Esophagus muscularis mucosa (tissue), 4 donors: Measurements from ENCODE around the gene MYH3. TPM values are rescaled to one million over a fixed set of nuclear protein-coding genes. Genes with fewer than 3 reads are reported as not detected.

Experiments used
- DNase-seq: peaks from one replicate; pipeline ENCODE4 v3.0.0-alpha.2; 2017; ENCODE audit errors: extremely low spot score
- H3K27ac ChIP-seq, 4 donors: fragments of 200-600 bp; sonication (generic); replicated peaks in 1 of 4; 1 replicate in 3 of 4; 2 replicates in 1 of 4; pipeline ENCODE4 v1.5.1; 2016 to 2019; ENCODE audit warnings: mild to moderate bottlenecking in 1 of 4
- H3K27me3 ChIP-seq, 4 donors: fragments of 200-600 bp; sonication (generic); one replicate each; pipeline versions ENCODE4 v1.5.1 to v1.6.0; 2016 to 2019
- H3K36me3 ChIP-seq, 4 donors: fragments of 200-600 bp; sonication (generic); one replicate each; pipeline ENCODE4 v1.5.1; 2016 to 2019
- H3K4me1 ChIP-seq, 4 donors: fragments of 200-600 bp; sonication (generic); one replicate each; pipeline ENCODE4 v1.5.1; 2016 to 2019
- H3K4me3 ChIP-seq, 4 donors: fragments of 200-600 bp; sonication (generic); 1 replicate in 2 of 4; 2 replicates in 2 of 4; pipeline ENCODE4 v1.5.1; 2016 to 2019; ENCODE audit warnings: mild to moderate bottlenecking in 4 of 4, moderate library complexity in 1 of 4
- H3K9me3 ChIP-seq, 4 donors: fragments of 200-600 bp; sonication (generic); 1 replicate in 3 of 4; 2 replicates in 1 of 4; pipeline ENCODE4 v1.5.1; 2016 to 2019
- CTCF ChIP-seq, 3 experiments: fragments of 200-600 bp in 2 of 3; fragments of 450-650 bp in 1 of 3; sonication (generic) in 2 of 3; IDR thresholded peaks; one replicate each; pipeline ENCODE4 v1.5.1; 2017 to 2019; ENCODE audit warnings: antibody characterized with exemption in 3 of 3, mild to moderate bottlenecking in 2 of 3, moderate library complexity in 1 of 3
- EP300 ChIP-seq: sonication (generic); formaldehyde crosslinking; IDR thresholded peaks from one replicate; pipeline ENCODE4 v1.6.1; 2017; ENCODE audit warnings: antibody characterized with exemption
- POLR2A ChIP-seq: fragments of 450-650 bp; IDR thresholded peaks from one replicate; pipeline ENCODE4 v1.6.1; 2017; ENCODE audit warnings: antibody characterized with exemption, moderate library complexity, mild to moderate bottlenecking, low read depth
- POLR2AphosphoS5 ChIP-seq, 2 donors: sonication (generic); formaldehyde crosslinking; IDR thresholded peaks; one replicate each; pipeline ENCODE4 v1.6.1; 2017; ENCODE audit warnings: antibody characterized with exemption in 2 of 2
- WGBS: methylation state at CpG from one replicate; pipeline ENCODE4 v1.1.5; 2018; 5-methylcytosine and 5-hydroxymethylcytosine counted together
- intact Hi-C: fragments of 100-400 bp; cut with DNase I; formaldehyde crosslinking; loops from one replicate; pipeline ENCODE4 v1.15.1; 2023
- total RNA-seq, 4 donors: library from RNA; depleted of rRNA; stranded (reverse); fragments of >200 nt; gene quantifications; one replicate each; pipeline versions ENCODE4 v1.1.0 to v1.2.1, GENCODE V29; 2016

Gene MYH3
- total RNA-seq, 4 donors from 2014 or later, result 0.83 to 2.4 (median 1.6) TPM

GRCh38 chr17:10617120-10617505 lies 40.0 kb downstream of the MYH3 start:
- 91% methylated on average over 4 of the region's 6 CpGs for WGBS
- Histone ChIP-seq H3K27me3 (no peaks in the 10 kb centered on the region), H3K4me1 (peaks cover 0 to 19% (median 9%) of the 10 kb centered on the region in 4 donors), H3K36me3 (no peaks in the 10 kb centered on the region), H3K4me3 (no peak overlapping the region), H3K9me3 (no peaks in the 10 kb centered on the region), H3K27ac (no peak overlapping the region)
- TF ChIP-seq POLR2A, result no peak
- intact Hi-C loops, result loop anchor here (5.0 to 10.0 kb wide), 2 partner anchors 655 to 692 kb away; no protein-coding TSS in a partner anchor
- no peak for DNase-seq

DNA sequence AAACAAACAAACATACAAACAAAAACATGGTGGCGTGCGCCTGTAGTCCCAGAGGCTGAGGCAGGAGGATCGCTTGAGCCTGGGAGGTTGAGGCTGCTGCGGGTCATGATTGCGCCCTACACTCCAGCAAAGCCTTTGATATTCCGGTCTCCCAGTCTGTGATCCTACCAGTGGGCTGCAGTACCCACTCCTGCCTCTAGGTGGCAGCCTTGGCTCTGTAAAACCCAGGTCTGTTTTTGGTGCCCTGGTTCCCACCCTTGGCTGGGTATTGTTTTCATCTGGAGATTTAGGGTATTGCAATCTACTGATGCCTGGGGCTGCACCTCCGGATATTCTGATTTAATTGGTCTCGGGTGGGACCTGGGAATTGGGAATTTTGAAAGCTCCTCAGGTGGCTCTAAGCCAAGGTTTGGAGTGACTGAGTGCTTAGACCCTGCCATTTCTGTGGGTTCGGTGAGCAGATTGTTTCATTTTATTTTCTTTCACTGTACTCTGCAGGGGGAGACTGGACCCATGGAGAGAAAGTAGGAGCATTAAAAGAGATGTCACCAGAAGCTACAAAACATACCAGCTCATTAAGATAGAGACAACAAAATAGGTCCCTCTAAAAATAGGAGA lies 40.5 kb downstream of the MYH3 start:
- TF ChIP-seq CTCF (IDR thresholded peaks at IDR 0.05) (peak in 2 of 3 experiments; percentile 88 to 91), POLR2A (no peak)
- Histone ChIP-seq H3K4me1 (peaks cover 0 to 19% (median 9%) of the 10 kb centered on the region in 4 donors), H3K36me3 (no peaks in the 10 kb centered on the region), H3K27ac (no peak overlapping the region), H3K27me3 (no peaks in the 10 kb centered on the region), H3K4me3 (no peak overlapping the region), H3K9me3 (no peaks in the 10 kb centered on the region)
- intact Hi-C loops, result loop anchor here (5.0 to 10.0 kb wide), 2 partner anchors 654 to 692 kb away; no protein-coding TSS in a partner anchor
- no peak for DNase-seq
- 45% methylated on average over 9 of the region's 9 CpGs for WGBS

DNA sequence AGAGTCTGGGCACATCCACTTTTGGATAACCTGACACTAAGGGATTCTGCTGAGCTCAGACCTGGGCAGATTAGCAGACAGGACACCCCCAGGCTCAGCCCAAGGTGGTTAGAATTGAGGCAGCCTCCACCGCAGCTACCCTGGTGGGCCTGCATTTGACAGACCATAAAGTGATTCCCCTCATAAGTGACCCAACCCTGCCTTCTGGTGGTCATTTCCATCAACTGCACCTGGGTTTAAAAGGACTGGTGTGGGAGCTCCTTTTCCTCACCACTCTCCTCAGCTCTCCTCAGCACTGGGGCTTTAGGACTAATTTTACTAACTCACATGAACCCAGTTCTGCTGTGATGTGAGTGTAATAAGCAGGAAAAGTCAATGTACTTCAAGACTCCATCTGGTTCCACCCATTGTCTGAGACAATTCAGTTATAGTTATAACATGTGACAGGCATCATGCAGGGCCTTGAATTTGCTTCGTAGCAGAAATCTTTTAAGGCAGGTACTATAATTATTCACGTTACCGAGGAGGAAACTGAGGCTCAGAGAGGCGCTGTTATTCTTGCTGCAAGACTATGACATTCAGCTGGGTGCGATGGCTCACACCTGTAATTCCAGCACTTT lies 42.5 kb downstream of the MYH3 start:
- WGBS, result 71% methylated on average over 6 of the region's 6 CpGs
- no peak for DNase-seq
- TF ChIP-seq CTCF (IDR thresholded peaks at IDR 0.05), result peak; percentile 59 to 79 (median 63)
- no peak for TF ChIP-seq EP300
- no peak for TF ChIP-seq POLR2AphosphoS5 (IDR thresholded peaks at IDR 0.05)
- no peak for TF ChIP-seq POLR2A
- intact Hi-C loops, result loop anchor here (5.0 to 10.0 kb wide), 2 partner anchors 652 to 690 kb away; no protein-coding TSS in a partner anchor
- Histone ChIP-seq H3K27me3 (no peaks in the 10 kb centered on the region), H3K9me3 (no peaks in the 10 kb centered on the region), H3K4me3 (no peak overlapping the region), H3K27ac (no peak overlapping the region), H3K36me3 (no peaks in the 10 kb centered on the region), H3K4me1 (peaks cover 0 to 19% (median 9%) of the 10 kb centered on the region in 4 donors)

DNA sequence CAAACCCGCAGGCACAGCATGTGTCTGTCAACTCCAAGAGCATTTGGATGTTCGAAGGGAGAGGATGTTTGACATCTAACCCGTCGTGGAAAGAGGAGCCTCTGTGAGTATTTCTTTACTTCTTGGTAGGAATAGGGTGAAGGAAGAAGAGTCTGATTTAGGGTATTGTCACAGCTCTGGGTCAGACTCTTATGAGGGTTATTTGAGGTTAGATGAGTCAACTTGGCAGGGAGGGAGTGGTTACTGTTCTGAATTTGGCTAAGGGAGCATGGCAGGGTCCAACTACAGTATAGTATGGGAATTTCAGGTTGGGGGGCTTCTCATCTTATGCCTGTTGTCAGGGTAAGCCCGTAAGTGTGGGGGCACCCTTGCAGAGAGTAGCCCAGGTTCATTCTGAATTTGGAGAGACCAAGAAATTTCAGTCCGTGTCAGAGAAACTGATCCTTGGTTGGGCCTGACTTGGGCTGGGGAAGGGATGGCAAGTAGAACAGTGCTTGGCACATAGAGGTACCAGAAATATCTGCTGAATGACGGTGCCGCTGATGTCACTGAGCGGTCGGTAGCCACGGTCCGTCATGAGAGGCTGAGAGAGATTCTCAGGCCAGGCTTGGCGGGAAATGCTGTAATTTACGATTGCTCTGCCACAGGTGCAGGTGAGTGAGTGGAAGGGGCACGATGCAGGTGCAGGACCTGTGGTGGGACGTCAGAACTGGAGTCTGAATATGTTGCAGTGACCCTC lies 43.2 kb downstream of the MYH3 start:
- no peaks in the 10 kb centered on the region for H3K36me3 ChIP-seq
- WGBS, result 80% methylated on average over 16 of the region's 16 CpGs
- H3K9me3 ChIP-seq, result no peaks in the 10 kb centered on the region
- H3K4me1 ChIP-seq, result peaks cover 0 to 19% (median 9%) of the 10 kb centered on the region in 4 donors
- no peak for DNase-seq
- H3K27me3 ChIP-seq, result no peaks in the 10 kb centered on the region
- H3K27ac ChIP-seq, result no peak overlapping the region
- H3K4me3 ChIP-seq, result no peak overlapping the region
- intact Hi-C loops, result loop anchor here (10.0 kb wide), 1 partner anchor 689 kb away; no protein-coding TSS in a partner anchor
- no peak for TF ChIP-seq EP300

- 68% methylated on average over 6 of the region's 6 CpGs for WGBS
- H3K9me3 ChIP-seq, result no peaks in the 10 kb centered on the region
- no peaks in the 10 kb centered on the region for H3K36me3 ChIP-seq
- H3K27ac ChIP-seq, result no peak overlapping the region
- no peaks in the 10 kb centered on the region for H3K27me3 ChIP-seq
- no peak overlapping the region for H3K4me3 ChIP-seq
- DNase-seq, result no peak
- H3K4me1 ChIP-seq, result peaks cover 0 to 15% (median 6%) of the 10 kb centered on the region in 4 donors
- intact Hi-C loops, result loop anchor here (10.0 kb wide), 1 partner anchor 688 kb away; no protein-coding TSS in a partner anchor
- TF ChIP-seq POLR2A, result no peak
Measured at GRCh38 chr17:10612957-10613744, 44.0 kb downstream of the MYH3 start.
